Osteoblast (primary cell): Measurements from ENCODE around the gene PUS1. TPM values are rescaled to one million over a fixed set of nuclear protein-coding genes. Genes with fewer than 3 reads are reported as not detected.
A peak's percentile ranks its signal among the peaks of the same experiment; 100 is the strongest.

Experiments
- DNase-seq: peaks from one replicate; pipeline ENCODE4 v3.0.0; 2011; ENCODE audit warnings: low spot score, mixed read lengths; ENCODE audit not compliant: insufficient read length; ENCODE audit errors: missing footprints
- H2AFZ ChIP-seq: 2 replicates; pipeline ENCODE4 v1.6.0; 2011; ENCODE audit warnings: mild to moderate bottlenecking, low read length
- H3K27ac ChIP-seq: 2 replicates; pipeline ENCODE4 v1.5.1; 2011; ENCODE audit warnings: mild to moderate bottlenecking, low read depth, low read length, moderate library complexity
- H3K27me3 ChIP-seq: 2 replicates; pipeline ENCODE4 v1.6.0; 2012; ENCODE audit warnings: mild to moderate bottlenecking, control low read depth, inconsistent platforms, low read length, moderate library complexity; ENCODE audit not compliant: insufficient read depth
- H3K36me3 ChIP-seq: 2 replicates; pipeline ENCODE4 v1.5.1; 2011; ENCODE audit warnings: mild to moderate bottlenecking, low read length, control low read depth, moderate library complexity; ENCODE audit not compliant: insufficient read depth
- H3K4me1 ChIP-seq: 2 replicates; pipeline ENCODE4 v1.5.1; 2011; ENCODE audit warnings: mild to moderate bottlenecking, low read length, control low read depth, moderate library complexity; ENCODE audit not compliant: insufficient read depth
- H3K4me2 ChIP-seq: 2 replicates; pipeline ENCODE4 v1.6.0; 2011; ENCODE audit warnings: mild to moderate bottlenecking, low read length; ENCODE audit not compliant: insufficient read depth
- H3K4me3 ChIP-seq: fragments of 200-600 bp; sonication (generic); 3 replicates; pipeline ENCODE4 v1.5.1; 2012; ENCODE audit warnings: mild to moderate bottlenecking, low read length, inconsistent platforms; ENCODE audit not compliant: insufficient read depth
- H3K79me2 ChIP-seq: 2 replicates; pipeline ENCODE4 v1.6.0; 2012; ENCODE audit warnings: mild to moderate bottlenecking, low read length, control low read depth, inconsistent platforms; ENCODE audit not compliant: insufficient read depth
- H3K9me3 ChIP-seq: 2 replicates; pipeline ENCODE4 v1.5.1; 2011; ENCODE audit warnings: low read depth, low read length, control low read depth
- H4K20me1 ChIP-seq: 2 replicates; pipeline ENCODE4 v1.6.0; 2012; ENCODE audit warnings: mild to moderate bottlenecking, low read length, control low read depth; ENCODE audit not compliant: insufficient read depth
- total RNA-seq: library from RNA; depleted of rRNA; stranded (reverse); fragments of >200 nt; gene quantifications from 2 replicates; pipeline ENCODE4 v1.2.3, GENCODE V29; 2012
- TF ChIP-seq, protein P1 (sequence below): IDR thresholded peaks from 2 replicates; pipeline ENCODE4 v1.5.1; 2011; ENCODE audit warnings: mild to moderate bottlenecking, low read depth, low read length, moderate library complexity; ENCODE audit errors: extremely low read depth

Gene PUS1
- total RNA-seq, 1 donor: 7.6 TPM

GRCh38 chr12:131894313-131894860 is 34.7 kb upstream of the PUS1 start, which contains the start of gene ULK1:
TSS of gene ULK1 (plus strand) at chr12:131894622. CDS start at chr12:131895002, 380 bp downstream.
- peaks cover 17% of the 10 kb centered on the region for H4K20me1 ChIP-seq
- no peaks in the 10 kb centered on the region for H3K9me3 ChIP-seq
- H3K36me3 ChIP-seq: peaks cover 6% of the 10 kb centered on the region
- peaks cover 10% of the 10 kb centered on the region for H3K4me1 ChIP-seq
- TF ChIP-seq, protein P1, sequence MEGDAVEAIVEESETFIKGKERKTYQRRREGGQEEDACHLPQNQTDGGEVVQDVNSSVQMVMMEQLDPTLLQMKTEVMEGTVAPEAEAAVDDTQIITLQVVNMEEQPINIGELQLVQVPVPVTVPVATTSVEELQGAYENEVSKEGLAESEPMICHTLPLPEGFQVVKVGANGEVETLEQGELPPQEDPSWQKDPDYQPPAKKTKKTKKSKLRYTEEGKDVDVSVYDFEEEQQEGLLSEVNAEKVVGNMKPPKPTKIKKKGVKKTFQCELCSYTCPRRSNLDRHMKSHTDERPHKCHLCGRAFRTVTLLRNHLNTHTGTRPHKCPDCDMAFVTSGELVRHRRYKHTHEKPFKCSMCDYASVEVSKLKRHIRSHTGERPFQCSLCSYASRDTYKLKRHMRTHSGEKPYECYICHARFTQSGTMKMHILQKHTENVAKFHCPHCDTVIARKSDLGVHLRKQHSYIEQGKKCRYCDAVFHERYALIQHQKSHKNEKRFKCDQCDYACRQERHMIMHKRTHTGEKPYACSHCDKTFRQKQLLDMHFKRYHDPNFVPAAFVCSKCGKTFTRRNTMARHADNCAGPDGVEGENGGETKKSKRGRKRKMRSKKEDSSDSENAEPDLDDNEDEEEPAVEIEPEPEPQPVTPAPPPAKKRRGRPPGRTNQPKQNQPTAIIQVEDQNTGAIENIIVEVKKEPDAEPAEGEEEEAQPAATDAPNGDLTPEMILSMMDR: no peak
- DNase-seq: peak; percentile 100
- no peaks in the 10 kb centered on the region for H3K27me3 ChIP-seq
- peak within 1 kb of the TSS; percentile 83 for H3K4me3 ChIP-seq
- peak within 1 kb of the TSS; percentile 93 for H3K27ac ChIP-seq
- peak within 1 kb of the TSS; percentile 92 for H3K4me2 ChIP-seq
- H3K79me2 ChIP-seq: peaks cover 24% of the 10 kb centered on the region
- peak within 1 kb of the TSS; percentile 56 for H2AFZ ChIP-seq

- Histone ChIP-seq H4K20me1 (peaks cover 18% of the 10 kb centered on the region), H3K79me2 (peaks cover 26% of the 10 kb centered on the region), H3K4me2 (peak overlapping the region; percentile 92), H3K27me3 (no peaks in the 10 kb centered on the region), H3K27ac (peak overlapping the region; percentile 93), H2AFZ (peak overlapping the region; percentile 41), H3K36me3 (peaks cover 7% of the 10 kb centered on the region), H3K9me3 (no peaks in the 10 kb centered on the region), H3K4me1 (peaks cover 10% of the 10 kb centered on the region), H3K4me3 (peak overlapping the region; percentile 83)
- peak; percentile 90 for DNase-seq
- TF ChIP-seq, protein P1: no peak
Observed at GRCh38 chr12:131894981-131895639, 34.0 kb upstream of the PUS1 start.

DNA sequence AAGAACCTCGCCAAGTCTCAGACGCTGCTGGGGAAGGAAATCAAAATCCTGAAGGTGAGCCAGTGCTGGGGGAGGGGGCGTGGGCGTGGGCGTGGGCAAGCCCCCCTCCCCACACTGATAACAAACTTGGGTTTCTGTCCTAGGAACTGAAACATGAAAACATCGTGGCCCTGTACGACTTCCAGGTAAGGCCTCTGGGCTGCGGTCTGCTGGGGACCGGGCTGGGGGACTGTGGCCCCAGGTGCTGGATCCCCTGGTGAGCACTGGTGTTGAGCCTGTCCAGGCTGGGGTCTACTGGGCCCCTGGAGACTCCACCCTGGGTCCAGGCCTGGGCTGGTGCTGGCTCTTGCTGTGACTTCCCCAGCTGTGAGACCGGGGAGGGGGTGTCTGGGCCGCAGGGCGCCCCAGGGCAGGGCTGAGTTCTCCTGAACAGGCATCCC is 33.4 kb upstream of the PUS1 start:
- TF ChIP-seq, protein P1: no peak
- peak overlapping the region; percentile 93 for H3K27ac ChIP-seq
- peaks cover 7% of the 10 kb centered on the region for H3K36me3 ChIP-seq
- no peak for DNase-seq
- peak overlapping the region; percentile 83 for H3K4me3 ChIP-seq
- peaks cover 23% of the 10 kb centered on the region for H4K20me1 ChIP-seq
- no peak overlapping the region for H2AFZ ChIP-seq
- peak overlapping the region; percentile 92 for H3K4me2 ChIP-seq
- no peaks in the 10 kb centered on the region for H3K9me3 ChIP-seq
- peaks cover 10% of the 10 kb centered on the region for H3K4me1 ChIP-seq
- peaks cover 30% of the 10 kb centered on the region for H3K79me2 ChIP-seq
- H3K27me3 ChIP-seq: no peaks in the 10 kb centered on the region

- peak overlapping the region; percentile 92 for H3K4me2 ChIP-seq
- no peaks in the 10 kb centered on the region for H3K9me3 ChIP-seq
- H4K20me1 ChIP-seq: peaks cover 26% of the 10 kb centered on the region
- H3K27me3 ChIP-seq: no peaks in the 10 kb centered on the region
- TF ChIP-seq, protein P1: no peak
- peaks cover 7% of the 10 kb centered on the region for H3K36me3 ChIP-seq
- H3K4me1 ChIP-seq: peaks cover 10% of the 10 kb centered on the region
- peaks cover 31% of the 10 kb centered on the region for H3K79me2 ChIP-seq
- H2AFZ ChIP-seq: peak overlapping the region; percentile 88
- H3K4me3 ChIP-seq: peak overlapping the region; percentile 83
- DNase-seq: peak; percentile 100
- peak overlapping the region; percentile 93 for H3K27ac ChIP-seq
Observed at GRCh38 chr12:131896080-131896810, 32.8 kb upstream of the PUS1 start.
